Neural progenitor cell (in vitro differentiated cells): ENCODE measurements around the gene CAMK2N1. TPM values are rescaled to one million over a fixed set of nuclear protein-coding genes. Genes with fewer than 3 reads are reported as not detected.

Experiments
- DNase-seq: peaks from one replicate; pipeline ENCODE4 v3.0.0-alpha.2; 2016; ENCODE audit warnings: low spot score
- H2AFZ ChIP-seq: fragments of 200-600 bp; sonication (generic); replicated peaks from 2 replicates; pipeline ENCODE4 v1.6.1; 2016; ENCODE audit warnings: antibody characterized with exemption
- H3F3A ChIP-seq: fragments of 200-600 bp; sonication (generic); 2 replicates; pipeline ENCODE4 v1.6.1; 2016; ENCODE audit warnings: antibody characterized with exemption, low read depth
- H3K27ac ChIP-seq: fragments of 200-600 bp; sonication (generic); 2 replicates; pipeline ENCODE4 v1.5.1; 2016; ENCODE audit warnings: mild to moderate bottlenecking
- H3K27me3 ChIP-seq: fragments of 200-600 bp; sonication (generic); 2 replicates; pipeline ENCODE4 v1.6.1; 2016; ENCODE audit warnings: mild to moderate bottlenecking, moderate library complexity
- H3K36me3 ChIP-seq: fragments of 200-600 bp; sonication (generic); 2 replicates; pipeline ENCODE4 v1.5.1; 2016
- H3K4me1 ChIP-seq: fragments of 200-600 bp; sonication (generic); 2 replicates; pipeline ENCODE4 v1.6.1; 2016; ENCODE audit warnings: mixed run types
- H3K4me2 ChIP-seq: fragments of 200-600 bp; sonication (generic); 2 replicates; pipeline ENCODE4 v1.6.1; 2016
- H3K4me3 ChIP-seq: fragments of 200-600 bp; sonication (generic); 2 replicates; pipeline ENCODE4 v1.5.1; 2016
- H3K79me2 ChIP-seq: fragments of 200-600 bp; sonication (generic); 2 replicates; pipeline ENCODE4 v1.6.1; 2016; ENCODE audit warnings: low read depth
- H3K9ac ChIP-seq: fragments of 200-600 bp; sonication (generic); 2 replicates; pipeline ENCODE4 v1.6.1; 2016
- H3K9me3 ChIP-seq: fragments of 200-600 bp; sonication (generic); 2 replicates; pipeline ENCODE4 v1.5.1; 2016; ENCODE audit warnings: low read depth
- H4K20me1 ChIP-seq: fragments of 200-600 bp; sonication (generic); 2 replicates; pipeline ENCODE4 v1.6.1; 2016; ENCODE audit warnings: low read depth
- H3K27ac Mint-ChIP-seq: 3 replicates; pipeline ENCODE4 v1.8.0; 2021; ENCODE audit warnings: mixed read lengths
- H3K27me3 Mint-ChIP-seq: 2 replicates; pipeline ENCODE4 v1.8.0; 2022; ENCODE audit warnings: low read depth, mild to moderate bottlenecking, inconsistent platforms, moderate library complexity, mixed read lengths; ENCODE audit not compliant: insufficient read depth
- H3K36me3 Mint-ChIP-seq: 3 replicates; pipeline ENCODE4 v1.8.0; 2021; ENCODE audit warnings: mixed read lengths
- H3K4me1 Mint-ChIP-seq: 3 replicates; pipeline ENCODE4 v1.8.0; 2021; ENCODE audit warnings: mixed read lengths
- H3K4me3 Mint-ChIP-seq: 3 replicates; pipeline ENCODE4 v1.8.0; 2021; ENCODE audit warnings: mild to moderate bottlenecking, moderate library complexity, mixed read lengths
- H3K9me3 Mint-ChIP-seq: 3 replicates; pipeline ENCODE4 v1.8.0; 2020; ENCODE audit warnings: mixed read lengths
- EZH2 ChIP-seq: fragments of 200-600 bp; sonication (generic); IDR thresholded peaks from 2 replicates; pipeline ENCODE4 v1.6.1; 2017; ENCODE audit warnings: antibody characterized with exemption, mild to moderate bottlenecking, moderate library complexity
- EZH2phosphoT487 ChIP-seq: fragments of 200-600 bp; sonication (generic); IDR thresholded peaks from 2 replicates; pipeline ENCODE4 v1.6.1; 2017; ENCODE audit warnings: antibody characterized with exemption
- total RNA-seq: library from RNA; depleted of rRNA; stranded (reverse); fragments of >200 nt; gene quantifications from 2 replicates; pipeline ENCODE4 v1.2.3, GENCODE V29; 2015; ENCODE audit warnings: low replicate concordance
- TF ChIP-seq, protein P1 (sequence below): fragments of 200-600 bp; sonication (generic); IDR thresholded peaks from 2 replicates; pipeline ENCODE4 v1.5.1; 2017; ENCODE audit warnings: antibody characterized with exemption, mild to moderate bottlenecking

Gene CAMK2N1
- total RNA-seq, 1 donor from 2014 or later: 11.4 TPM

GRCh38 chr1:20493839-20494608 lies 8.0 kb upstream of the CAMK2N1 start:
- H3K9me3 Mint-ChIP-seq: no peaks in the 10 kb centered on the region
- no peaks in the 10 kb centered on the region for H4K20me1 ChIP-seq
- H3K79me2 ChIP-seq: no peaks in the 10 kb centered on the region
- H2AFZ ChIP-seq: peak overlapping the region; percentile 78
- peak overlapping the region; percentile 63 for H3K4me2 ChIP-seq
- H3K27ac Mint-ChIP-seq: no peak overlapping the region
- H3K9me3 ChIP-seq: no peaks in the 10 kb centered on the region
- peaks cover 25% of the 10 kb centered on the region for H3K27me3 ChIP-seq
- H3K36me3 Mint-ChIP-seq: no peaks in the 10 kb centered on the region
- H3K36me3 ChIP-seq: no peaks in the 10 kb centered on the region
- peaks cover 5% of the 10 kb centered on the region for H3K4me1 Mint-ChIP-seq
- peak overlapping the region; percentile 21 for H3K4me3 ChIP-seq
- H3F3A ChIP-seq: no peaks in the 10 kb centered on the region
- no peak overlapping the region for H3K27ac ChIP-seq
- H3K4me1 ChIP-seq: no peaks in the 10 kb centered on the region
- TF ChIP-seq, protein P1, sequence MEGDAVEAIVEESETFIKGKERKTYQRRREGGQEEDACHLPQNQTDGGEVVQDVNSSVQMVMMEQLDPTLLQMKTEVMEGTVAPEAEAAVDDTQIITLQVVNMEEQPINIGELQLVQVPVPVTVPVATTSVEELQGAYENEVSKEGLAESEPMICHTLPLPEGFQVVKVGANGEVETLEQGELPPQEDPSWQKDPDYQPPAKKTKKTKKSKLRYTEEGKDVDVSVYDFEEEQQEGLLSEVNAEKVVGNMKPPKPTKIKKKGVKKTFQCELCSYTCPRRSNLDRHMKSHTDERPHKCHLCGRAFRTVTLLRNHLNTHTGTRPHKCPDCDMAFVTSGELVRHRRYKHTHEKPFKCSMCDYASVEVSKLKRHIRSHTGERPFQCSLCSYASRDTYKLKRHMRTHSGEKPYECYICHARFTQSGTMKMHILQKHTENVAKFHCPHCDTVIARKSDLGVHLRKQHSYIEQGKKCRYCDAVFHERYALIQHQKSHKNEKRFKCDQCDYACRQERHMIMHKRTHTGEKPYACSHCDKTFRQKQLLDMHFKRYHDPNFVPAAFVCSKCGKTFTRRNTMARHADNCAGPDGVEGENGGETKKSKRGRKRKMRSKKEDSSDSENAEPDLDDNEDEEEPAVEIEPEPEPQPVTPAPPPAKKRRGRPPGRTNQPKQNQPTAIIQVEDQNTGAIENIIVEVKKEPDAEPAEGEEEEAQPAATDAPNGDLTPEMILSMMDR: peak; percentile 89
- TF ChIP-seq EZH2phosphoT487: no peak
- no peak overlapping the region for H3K4me3 Mint-ChIP-seq
- peak; percentile 86 for DNase-seq
- no peak overlapping the region for H3K9ac ChIP-seq
- peaks cover 4% of the 10 kb centered on the region for H3K27me3 Mint-ChIP-seq

DNA sequence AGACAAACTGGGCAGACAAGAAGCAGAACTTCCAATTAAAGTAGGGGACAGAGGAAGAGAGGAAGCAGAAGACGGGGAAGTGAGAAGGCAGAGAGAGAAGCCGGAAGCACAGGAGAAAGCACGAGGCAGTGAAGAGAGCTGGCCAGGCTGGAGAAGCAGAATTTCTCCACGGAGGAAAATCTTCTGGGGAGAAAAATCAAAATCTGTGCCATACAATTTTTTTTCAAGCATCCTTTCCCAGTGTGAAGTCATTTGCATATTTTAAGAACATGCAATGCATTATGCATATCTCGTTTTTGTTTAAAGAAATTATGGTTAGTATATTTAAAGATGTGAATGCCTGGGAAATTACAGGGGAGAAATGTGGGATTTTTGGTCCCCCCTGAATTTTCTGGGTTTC lies 7.3 kb upstream of the CAMK2N1 start:
- no peaks in the 10 kb centered on the region for H3K9me3 Mint-ChIP-seq
- H3K4me3 Mint-ChIP-seq: no peak overlapping the region
- no peak for DNase-seq
- H3K36me3 ChIP-seq: no peaks in the 10 kb centered on the region
- H3K27ac Mint-ChIP-seq: no peak overlapping the region
- peaks cover 32% of the 10 kb centered on the region for H3K27me3 ChIP-seq
- peaks cover 5% of the 10 kb centered on the region for H3K4me1 Mint-ChIP-seq
- H2AFZ ChIP-seq: peak overlapping the region; percentile 78
- no peaks in the 10 kb centered on the region for H3F3A ChIP-seq
- H3K27me3 Mint-ChIP-seq: peaks cover 4% of the 10 kb centered on the region
- no peaks in the 10 kb centered on the region for H3K9me3 ChIP-seq
- no peaks in the 10 kb centered on the region for H3K79me2 ChIP-seq
- H3K36me3 Mint-ChIP-seq: no peaks in the 10 kb centered on the region
- no peak overlapping the region for H3K4me3 ChIP-seq
- H3K4me1 ChIP-seq: no peaks in the 10 kb centered on the region
- no peak overlapping the region for H3K27ac ChIP-seq
- H4K20me1 ChIP-seq: no peaks in the 10 kb centered on the region
- no peak overlapping the region for H3K4me2 ChIP-seq
- H3K9ac ChIP-seq: no peak overlapping the region
- TF ChIP-seq EZH2 (no peak), EZH2phosphoT487 (no peak)
- TF ChIP-seq, protein P1: no peak

- TF ChIP-seq EZH2phosphoT487: no peak
- H3K27me3 ChIP-seq: peaks cover 38% of the 10 kb centered on the region
Measured at GRCh38 chr1:20492751-20493150, 6.7 kb upstream of the CAMK2N1 start.

GRCh38 chr1:20491866-20492265 lies 5.9 kb upstream of the CAMK2N1 start:
- H4K20me1 ChIP-seq: peaks cover 9% of the 10 kb centered on the region
- Mint-ChIP-seq H3K4me1 (peaks cover 11% of the 10 kb centered on the region), H3K4me3 (no peak overlapping the region), H3K27ac (no peak overlapping the region), H3K9me3 (no peaks in the 10 kb centered on the region), H3K27me3 (peaks cover 18% of the 10 kb centered on the region), H3K36me3 (no peaks in the 10 kb centered on the region)
- H3F3A ChIP-seq: peaks cover 12% of the 10 kb centered on the region
- no peak overlapping the region for H3K4me2 ChIP-seq
- peaks cover 47% of the 10 kb centered on the region for H3K27me3 ChIP-seq
- no peak overlapping the region for H2AFZ ChIP-seq
- no peaks in the 10 kb centered on the region for H3K9me3 ChIP-seq
- no peak overlapping the region for H3K9ac ChIP-seq
- TF ChIP-seq EZH2 (no peak), EZH2phosphoT487 (no peak)
- H3K4me3 ChIP-seq: no peak overlapping the region
- H3K27ac ChIP-seq: no peak overlapping the region
- H3K4me1 ChIP-seq: no peaks in the 10 kb centered on the region
- no peak for DNase-seq
- H3K36me3 ChIP-seq: no peaks in the 10 kb centered on the region
- no peaks in the 10 kb centered on the region for H3K79me2 ChIP-seq

More at GRCh38 chr1:20492751-20493150, 6.7 kb upstream of the CAMK2N1 start:
- H3K9ac ChIP-seq: no peak overlapping the region
- no peaks in the 10 kb centered on the region for H3K9me3 Mint-ChIP-seq
- H4K20me1 ChIP-seq: peaks cover 1% of the 10 kb centered on the region
- peaks cover 10% of the 10 kb centered on the region for H3K27me3 Mint-ChIP-seq
- no peak overlapping the region for H3K4me2 ChIP-seq
- no peaks in the 10 kb centered on the region for H3K9me3 ChIP-seq
- no peaks in the 10 kb centered on the region for H3K36me3 Mint-ChIP-seq
- no peak overlapping the region for H2AFZ ChIP-seq
- H3K79me2 ChIP-seq: no peaks in the 10 kb centered on the region
- DNase-seq: no peak
- H3K36me3 ChIP-seq: no peaks in the 10 kb centered on the region
- H3K27ac ChIP-seq: no peak overlapping the region
- no peak overlapping the region for H3K27ac Mint-ChIP-seq
- H3K4me3 Mint-ChIP-seq: no peak overlapping the region
- no peaks in the 10 kb centered on the region for H3K4me1 ChIP-seq
- no peak overlapping the region for H3K4me3 ChIP-seq
- peaks cover 5% of the 10 kb centered on the region for H3K4me1 Mint-ChIP-seq
- peaks cover 3% of the 10 kb centered on the region for H3F3A ChIP-seq
